DOHH2 (cell line): Measurements from ENCODE around the gene ALOX12.
"Not testable (repeated sequence)": the region's sequence is repeated elsewhere in the genome, so short reads cannot be mapped to it uniquely, and the experiment has no call there.

Source experiments
- H3F3A ChIP-seq: fragments of 200-600 bp; sonication (generic), shearing (Covaris generic); 2 replicates; pipeline ENCODE4 v1.6.0; 2016; ENCODE audit warnings: antibody characterized with exemption, mild to moderate bottlenecking; ENCODE audit not compliant: control insufficient read depth, insufficient read depth
- H3K27ac ChIP-seq: fragments of 200-600 bp; sonication (generic); 2 replicates; pipeline ENCODE4 v1.5.1; 2014; ENCODE audit warnings: low read depth, mild to moderate bottlenecking, low read length, moderate library complexity
- H3K27me3 ChIP-seq: fragments of 200-600 bp; sonication (generic); 2 replicates; pipeline ENCODE4 v1.6.1; 2014; ENCODE audit warnings: mild to moderate bottlenecking, low read length, mixed read lengths; ENCODE audit not compliant: control insufficient read depth
- H3K36me3 ChIP-seq: fragments of 200-600 bp; sonication (generic); 2 replicates; pipeline ENCODE4 v1.6.1; 2014; ENCODE audit warnings: mild to moderate bottlenecking, low read length, moderate library complexity, mixed read lengths; ENCODE audit not compliant: control insufficient read depth
- H3K4me1 ChIP-seq: fragments of 200-600 bp; sonication (generic); 2 replicates; pipeline ENCODE4 v1.6.1; 2014; ENCODE audit warnings: mild to moderate bottlenecking, low read length, mixed read lengths; ENCODE audit not compliant: control insufficient read depth
- H3K4me2 ChIP-seq: fragments of 200-600 bp; sonication (generic); 2 replicates; pipeline ENCODE4 v1.6.0; 2014; ENCODE audit warnings: mild to moderate bottlenecking, low read length, moderate library complexity
- H3K4me3 ChIP-seq: fragments of 200-600 bp; sonication (generic); 2 replicates; pipeline ENCODE4 v1.5.1; 2014; ENCODE audit warnings: mild to moderate bottlenecking, low read length, mixed read lengths
- H3K79me2 ChIP-seq: fragments of 200-600 bp; sonication (generic); 2 replicates; pipeline ENCODE4 v1.6.1; 2014; ENCODE audit warnings: mild to moderate bottlenecking, low read length, mixed read lengths; ENCODE audit not compliant: control insufficient read depth
- H3K9me2 ChIP-seq: fragments of 200-600 bp; sonication (generic); replicated peaks from 2 replicates; pipeline ENCODE4 v1.6.1; 2014; ENCODE audit warnings: mild to moderate bottlenecking, low read length, mixed read lengths; ENCODE audit not compliant: control insufficient read depth
- H3K9me3 ChIP-seq: fragments of 200-600 bp; sonication (generic); 2 replicates; pipeline ENCODE4 v1.6.1; 2014; ENCODE audit warnings: antibody characterized with exemption, low read length, mixed read lengths; ENCODE audit not compliant: control insufficient read depth, insufficient read depth
- H4K20me1 ChIP-seq: fragments of 200-600 bp; sonication (generic); 2 replicates; pipeline ENCODE4 v1.6.0; 2014; ENCODE audit warnings: low read depth, mild to moderate bottlenecking, antibody characterized with exemption, low read length, moderate library complexity; ENCODE audit not compliant: control insufficient read depth, insufficient read depth
- CTCF ChIP-seq: fragments of 200-600 bp; sonication (generic); IDR thresholded peaks from one replicate; pipeline ENCODE4 v1.5.1; 2014; ENCODE audit warnings: antibody characterized with exemption, mild to moderate bottlenecking, low read depth, low read length; ENCODE audit not compliant: poor library complexity, severe bottlenecking
- EZH2phosphoT487 ChIP-seq: fragments of 200-600 bp; sonication (generic); IDR thresholded peaks from 2 replicates; pipeline ENCODE4 v1.6.1; 2017; ENCODE audit warnings: borderline replicate concordance, mild to moderate bottlenecking, antibody characterized with exemption, low read length, moderate library complexity, mixed read lengths

ALOX12 gene

GRCh38 chr17:7043497-7044198 lies 47.8 kb downstream of the ALOX12 start, which contains the start of gene SLC16A11:
Gene SLC16A11, minus strand, starts transcription at chr17:7044092. Its CDS starts 579 bp downstream, at chr17:7043513.
- no peak within 1 kb of the TSS for H3K27ac ChIP-seq
- H3K4me1 ChIP-seq = peaks cover 47% of the 10 kb centered on the region
- TF ChIP-seq EZH2phosphoT487 = no peak
- TF ChIP-seq CTCF = no peak
- H3K4me2 ChIP-seq = peak within 1 kb of the TSS; percentile 65
- peaks cover 25% of the 10 kb centered on the region for H3K27me3 ChIP-seq
- peaks cover 7% of the 10 kb centered on the region; the same call in 1 of the 2 replicates for H3F3A ChIP-seq
- H4K20me1 ChIP-seq = no peaks in the 10 kb centered on the region
- H3K4me3 ChIP-seq = peak within 1 kb of the TSS; percentile 57
- no peaks in the 10 kb centered on the region; the same call in none of the 2 replicates for H3K79me2 ChIP-seq
- no peaks in the 10 kb centered on the region for H3K9me3 ChIP-seq
- no peaks in the 10 kb centered on the region for H3K9me2 ChIP-seq
- H3K36me3 ChIP-seq = peaks cover 4% of the 10 kb centered on the region

- Histone ChIP-seq H3K4me3 (peak overlapping the region; percentile 67; the same call in 1 of the 2 replicates), H3K27ac (no peak overlapping the region)
These were observed 49.8 kb downstream of the ALOX12 start for GRCh38 chr17:7045492-7046126.

GRCh38 chr17:7046127-7046724 lies 50.4 kb downstream of the ALOX12 start:
- Histone ChIP-seq H3F3A (peaks cover 3% of the 10 kb centered on the region; the same call in 1 of the 2 replicates), H4K20me1 (no peaks in the 10 kb centered on the region), H3K9me3 (no peaks in the 10 kb centered on the region), H3K4me2 (peak overlapping the region; percentile 84), H3K9me2 (no peaks in the 10 kb centered on the region), H3K27me3 (peaks cover 28% of the 10 kb centered on the region), H3K4me1 (peaks cover 33% of the 10 kb centered on the region), H3K36me3 (no peaks in the 10 kb centered on the region), H3K27ac (no peak overlapping the region), H3K4me3 (peak overlapping the region; percentile 67), H3K79me2 (no peaks in the 10 kb centered on the region)
- TF ChIP-seq CTCF = no peak
- no peak for TF ChIP-seq EZH2phosphoT487

More at GRCh38 chr17:7045492-7046126, 49.8 kb downstream of the ALOX12 start:
- H3K9me2 ChIP-seq = no peaks in the 10 kb centered on the region
- peak overlapping the region; percentile 84 for H3K4me2 ChIP-seq
- H4K20me1 ChIP-seq = no peaks in the 10 kb centered on the region
- H3F3A ChIP-seq = peaks cover 3% of the 10 kb centered on the region; the same call in 1 of the 2 replicates
- peaks cover 28% of the 10 kb centered on the region for H3K27me3 ChIP-seq
- no peaks in the 10 kb centered on the region; the same call in 1 of the 2 replicates for H3K36me3 ChIP-seq
- peak; percentile 86 for TF ChIP-seq CTCF
- no peak for TF ChIP-seq EZH2phosphoT487
- H3K4me1 ChIP-seq = peaks cover 33% of the 10 kb centered on the region
- H3K9me3 ChIP-seq = no peaks in the 10 kb centered on the region
- no peaks in the 10 kb centered on the region for H3K79me2 ChIP-seq

- H3K9me3 ChIP-seq, H4K20me1 ChIP-seq, H3K36me3 ChIP-seq, H3F3A ChIP-seq, H3K27ac ChIP-seq, H3K79me2 ChIP-seq, H3K9me2 ChIP-seq: not testable (repeated sequence)
- Histone ChIP-seq H3K4me1 (peaks cover 33% of the 10 kb centered on the region), H3K27me3 (peaks cover 28% of the 10 kb centered on the region), H3K4me2 (peak overlapping the region; percentile 84), H3K4me3 (peak overlapping the region; percentile 67)
These were observed 51.0 kb downstream of the ALOX12 start for GRCh38 chr17:7046725-7047397.
